Stimulated activated memory B cell treated with anti-CD40 and anti-IgM and Interleukin-4, amounts not matched to agents 10 μg/mL and 1 μg/mL and 100 μg/mL, for 72 hours (primary cell): Measurements from ENCODE around the gene SGPP1.
"Not testable (repeated sequence)": the region's sequence is repeated elsewhere in the genome, so short reads cannot be mapped to it uniquely, and the experiment has no call there.

Experiments used
- ATAC-seq: fragments of 150-1000 bp; cut with Tn5 transposase; 2 replicates; pipeline ENCODE4 v1.10.0; 2021
- H3K27ac Mint-ChIP-seq: one replicate; pipeline ENCODE4 v1.8.0; 2022; ENCODE audit warnings: mild to moderate bottlenecking, mixed read lengths
- H3K27me3 Mint-ChIP-seq: one replicate; pipeline ENCODE4 v1.8.0; 2022; ENCODE audit warnings: mixed read lengths
- H3K36me3 Mint-ChIP-seq: one replicate; pipeline ENCODE4 v1.8.0; 2022; ENCODE audit warnings: mixed read lengths
- H3K4me1 Mint-ChIP-seq: one replicate; pipeline ENCODE4 v1.8.0; 2022; ENCODE audit warnings: mixed read lengths
- H3K4me3 Mint-ChIP-seq: one replicate; pipeline ENCODE4 v1.8.0; 2022; ENCODE audit warnings: mild to moderate bottlenecking, moderate library complexity, mixed read lengths
- H3K9me3 Mint-ChIP-seq: one replicate; pipeline ENCODE4 v1.8.0; 2022; ENCODE audit warnings: mixed read lengths

SGPP1 gene, protein sequence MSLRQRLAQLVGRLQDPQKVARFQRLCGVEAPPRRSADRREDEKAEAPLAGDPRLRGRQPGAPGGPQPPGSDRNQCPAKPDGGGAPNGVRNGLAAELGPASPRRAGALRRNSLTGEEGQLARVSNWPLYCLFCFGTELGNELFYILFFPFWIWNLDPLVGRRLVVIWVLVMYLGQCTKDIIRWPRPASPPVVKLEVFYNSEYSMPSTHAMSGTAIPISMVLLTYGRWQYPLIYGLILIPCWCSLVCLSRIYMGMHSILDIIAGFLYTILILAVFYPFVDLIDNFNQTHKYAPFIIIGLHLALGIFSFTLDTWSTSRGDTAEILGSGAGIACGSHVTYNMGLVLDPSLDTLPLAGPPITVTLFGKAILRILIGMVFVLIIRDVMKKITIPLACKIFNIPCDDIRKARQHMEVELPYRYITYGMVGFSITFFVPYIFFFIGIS

DNA sequence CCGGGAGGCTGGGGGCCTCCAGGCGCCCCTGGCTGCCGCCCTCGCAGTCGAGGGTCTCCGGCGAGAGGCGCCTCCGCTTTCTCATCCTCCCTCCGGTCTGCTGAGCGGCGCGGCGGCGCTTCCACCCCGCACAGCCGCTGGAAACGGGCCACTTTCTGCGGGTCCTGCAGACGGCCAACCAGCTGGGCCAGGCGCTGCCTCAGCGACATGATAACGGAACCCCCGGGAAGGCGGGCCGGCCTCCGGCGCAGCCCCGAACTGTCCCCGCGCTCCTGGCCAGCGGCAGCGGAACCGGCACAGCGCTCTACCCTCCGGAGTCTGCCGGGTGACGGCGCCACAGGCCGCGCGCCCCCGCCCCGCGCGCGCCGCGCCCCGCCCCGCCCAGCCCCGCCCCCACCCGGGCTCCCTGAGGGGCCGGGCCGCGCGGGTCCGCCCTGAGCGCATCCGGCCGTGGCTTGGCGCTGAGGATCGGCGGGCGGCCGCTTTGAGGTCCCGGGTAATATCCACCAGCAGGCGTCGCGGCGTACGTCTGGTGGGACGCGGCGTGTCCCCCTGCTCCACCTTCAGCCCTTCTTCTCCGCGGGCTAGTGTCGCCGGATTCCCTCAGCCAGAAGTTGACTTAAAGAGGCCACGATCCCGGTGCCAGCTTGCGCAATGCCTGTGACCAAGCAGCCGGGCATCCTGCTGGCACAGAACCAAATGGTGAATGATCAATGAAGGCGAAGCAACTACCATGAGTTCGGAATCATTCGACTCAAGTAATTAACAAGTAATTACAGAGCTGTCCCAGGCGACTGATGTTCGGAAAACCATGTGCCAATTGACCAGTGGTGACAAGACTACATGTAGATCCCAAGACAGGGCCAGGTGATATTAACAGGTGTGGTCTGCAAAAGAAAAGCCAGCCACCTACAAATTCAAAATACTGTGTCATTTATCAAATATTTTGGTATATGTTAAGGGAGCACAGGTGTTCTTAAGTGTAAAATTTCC, at the start of gene SGPP1:
SGPP1 (minus strand) TSS at position 330 of the 993 bp plus-strand sequence; CDS start at position 209, 121 bp downstream.
- Mint-ChIP-seq H3K27ac (peak within 1 kb of the TSS; percentile 99), H3K9me3 (no peaks in the 10 kb centered on the region), H3K27me3 (no peaks in the 10 kb centered on the region), H3K36me3 (peaks cover 11% of the 10 kb centered on the region), H3K4me3 (peak within 1 kb of the TSS; percentile 100), H3K4me1 (peaks cover 46% of the 10 kb centered on the region)
- peak; percentile 97 for ATAC-seq

DNA sequence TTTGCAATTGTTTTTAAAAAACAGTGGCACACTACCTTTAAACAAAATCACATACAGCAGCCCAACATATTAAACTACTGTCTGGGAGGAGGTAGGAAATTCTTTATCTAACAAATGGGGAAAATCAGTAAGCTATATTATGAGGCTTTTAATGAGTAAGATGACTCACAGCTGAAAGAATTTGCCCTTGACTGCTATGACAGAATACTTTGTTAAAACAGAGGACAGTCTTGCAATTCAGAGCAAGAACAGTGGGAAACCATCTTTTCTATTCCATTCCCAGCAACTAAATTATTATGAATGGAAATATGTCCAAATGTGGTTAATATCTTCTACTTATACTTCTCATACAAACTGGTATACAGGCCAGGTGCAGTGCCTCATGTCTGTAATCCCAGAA, 49.2 kb upstream of the SGPP1 start:
- H3K27ac Mint-ChIP-seq, result no peak overlapping the region
- no peaks in the 10 kb centered on the region for H3K9me3 Mint-ChIP-seq
- no peaks in the 10 kb centered on the region for H3K36me3 Mint-ChIP-seq
- ATAC-seq, result no peak
- no peaks in the 10 kb centered on the region for H3K4me1 Mint-ChIP-seq
- H3K27me3 Mint-ChIP-seq, result no peaks in the 10 kb centered on the region
- H3K4me3 Mint-ChIP-seq, result no peak overlapping the region

GRCh38 chr14:63773504-63773903, 45.6 kb upstream of the SGPP1 start:
- no peak for ATAC-seq
- Mint-ChIP-seq H3K4me1 (peaks cover 19% of the 10 kb centered on the region), H3K27me3 (no peaks in the 10 kb centered on the region), H3K9me3 (no peaks in the 10 kb centered on the region), H3K36me3 (no peaks in the 10 kb centered on the region), H3K27ac (no peak overlapping the region), H3K4me3 (no peak overlapping the region)

DNA sequence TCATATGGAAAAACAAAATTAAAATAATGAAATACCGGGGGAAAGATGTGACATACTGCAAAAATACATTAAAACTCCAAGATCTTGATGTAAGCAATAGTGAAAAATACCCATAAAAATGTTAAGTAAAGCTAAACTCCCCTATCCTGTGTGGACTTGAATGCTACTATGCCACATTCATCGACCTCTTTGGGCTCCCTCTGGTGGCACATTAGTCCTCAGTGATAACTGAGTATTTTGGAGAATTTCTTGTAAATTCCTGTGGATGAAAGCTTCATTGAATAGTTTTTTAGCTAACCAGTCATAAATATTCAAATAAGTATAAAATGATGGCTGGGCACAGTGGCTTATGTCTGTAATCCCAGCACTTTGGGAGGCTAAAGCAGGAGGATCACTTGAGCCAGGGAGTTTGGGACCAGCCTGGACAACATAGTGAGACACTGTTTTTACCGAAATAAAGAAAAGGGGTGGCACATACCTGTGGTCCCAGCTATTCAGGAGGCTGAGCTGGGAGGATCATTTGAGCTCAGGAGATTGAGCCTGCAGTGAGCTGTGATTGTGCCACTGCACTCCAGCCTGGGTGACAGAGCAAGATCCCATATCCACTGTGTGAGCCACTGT, 42.4 kb upstream of the SGPP1 start:
- Mint-ChIP-seq H3K9me3 (no peaks in the 10 kb centered on the region), H3K36me3 (no peaks in the 10 kb centered on the region), H3K27ac (no peak overlapping the region)

DNA sequence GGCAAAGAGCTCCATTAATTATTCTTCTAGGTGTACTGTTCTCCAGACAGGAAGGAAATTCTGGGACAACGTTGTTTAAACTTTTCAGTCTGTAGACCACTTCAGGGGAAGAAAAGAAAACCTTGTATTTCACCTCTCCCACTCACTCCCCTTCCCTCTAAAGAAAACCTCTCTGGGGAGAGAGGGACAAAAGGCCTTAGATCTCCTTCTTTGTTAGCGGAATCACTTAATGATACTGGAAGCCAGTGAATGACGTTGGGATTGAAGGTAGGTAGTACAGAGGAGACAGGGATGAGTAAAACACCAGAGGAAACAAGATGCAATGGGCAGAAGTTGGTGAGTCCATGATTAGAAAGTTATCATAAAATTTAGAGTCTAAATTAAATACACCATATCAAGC, 38.7 kb upstream of the SGPP1 start:
- no peak for ATAC-seq
- Mint-ChIP-seq H3K4me1 (peaks cover 20% of the 10 kb centered on the region), H3K36me3 (no peaks in the 10 kb centered on the region), H3K27ac (peak overlapping the region; percentile 58), H3K4me3 (no peak overlapping the region), H3K27me3 (no peaks in the 10 kb centered on the region), H3K9me3 (no peaks in the 10 kb centered on the region)

More for the DNA sequence above, 42.4 kb upstream of the SGPP1 start:
- Mint-ChIP-seq H3K27me3 (no peaks in the 10 kb centered on the region), H3K4me3 (no peak overlapping the region), H3K4me1 (peaks cover 20% of the 10 kb centered on the region)
- peak; percentile 84 for ATAC-seq

- H3K4me1 Mint-ChIP-seq, result peaks cover 19% of the 10 kb centered on the region
- H3K36me3 Mint-ChIP-seq, result no peaks in the 10 kb centered on the region
- no peak overlapping the region for H3K4me3 Mint-ChIP-seq
- no peak for ATAC-seq
- peak overlapping the region; percentile 7 for H3K27ac Mint-ChIP-seq
- no peaks in the 10 kb centered on the region for H3K9me3 Mint-ChIP-seq
- H3K27me3 Mint-ChIP-seq, result no peaks in the 10 kb centered on the region
Observed at GRCh38 chr14:63764620-63765139, 36.8 kb upstream of the SGPP1 start.

- H3K36me3 Mint-ChIP-seq, result no peaks in the 10 kb centered on the region
- H3K4me3 Mint-ChIP-seq, result no peak overlapping the region
- H3K9me3 Mint-ChIP-seq, result no peaks in the 10 kb centered on the region
- H3K27ac Mint-ChIP-seq, result peak overlapping the region; percentile 7
- ATAC-seq, result no peak
- no peaks in the 10 kb centered on the region for H3K27me3 Mint-ChIP-seq
- H3K4me1 Mint-ChIP-seq, result peaks cover 20% of the 10 kb centered on the region
Observed at GRCh38 chr14:63764103-63764502, 36.2 kb upstream of the SGPP1 start.

- H3K27ac Mint-ChIP-seq, result no peak overlapping the region
- no peaks in the 10 kb centered on the region for H3K36me3 Mint-ChIP-seq
- peaks cover 13% of the 10 kb centered on the region for H3K4me1 Mint-ChIP-seq
- no peak for ATAC-seq
- H3K27me3 Mint-ChIP-seq, result no peaks in the 10 kb centered on the region
- no peak overlapping the region for H3K4me3 Mint-ChIP-seq
- no peaks in the 10 kb centered on the region for H3K9me3 Mint-ChIP-seq
Observed at GRCh38 chr14:63761351-63762117, 33.7 kb upstream of the SGPP1 start.

DNA sequence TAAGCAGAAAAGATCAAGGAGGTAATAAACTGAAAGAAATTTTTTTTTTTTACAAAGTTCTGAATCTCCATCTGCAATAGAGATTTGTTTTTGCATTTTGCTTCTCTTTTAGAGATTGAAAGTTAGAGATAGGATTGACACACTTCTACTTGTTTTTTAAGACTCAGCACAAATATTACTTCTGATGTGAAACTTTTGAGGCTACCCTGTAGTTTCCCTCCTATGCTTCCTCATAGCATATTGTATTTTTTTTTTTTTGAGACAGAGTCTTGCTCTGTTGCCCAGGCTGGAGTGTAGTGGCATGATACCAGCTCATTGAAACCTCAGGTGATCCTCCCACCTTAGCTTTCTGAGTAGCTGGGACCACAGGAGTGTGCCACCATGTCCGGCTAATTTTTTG, 32.1 kb upstream of the SGPP1 start:
- Mint-ChIP-seq H3K36me3 (no peaks in the 10 kb centered on the region), H3K9me3 (no peaks in the 10 kb centered on the region), H3K4me1 (peaks cover 13% of the 10 kb centered on the region), H3K27ac (peak overlapping the region; percentile 81), H3K27me3 (no peaks in the 10 kb centered on the region), H3K4me3 (peak overlapping the region; percentile 60)
- ATAC-seq, result peak; percentile 86

- Mint-ChIP-seq H3K4me3 (peak overlapping the region; percentile 60), H3K9me3 (no peaks in the 10 kb centered on the region), H3K4me1 (peaks cover 13% of the 10 kb centered on the region), H3K36me3 (no peaks in the 10 kb centered on the region), H3K27me3 (no peaks in the 10 kb centered on the region), H3K27ac (peak overlapping the region; percentile 81)
- peak; percentile 83 for ATAC-seq
Observed at GRCh38 chr14:63759456-63759855, 31.6 kb upstream of the SGPP1 start.

DNA sequence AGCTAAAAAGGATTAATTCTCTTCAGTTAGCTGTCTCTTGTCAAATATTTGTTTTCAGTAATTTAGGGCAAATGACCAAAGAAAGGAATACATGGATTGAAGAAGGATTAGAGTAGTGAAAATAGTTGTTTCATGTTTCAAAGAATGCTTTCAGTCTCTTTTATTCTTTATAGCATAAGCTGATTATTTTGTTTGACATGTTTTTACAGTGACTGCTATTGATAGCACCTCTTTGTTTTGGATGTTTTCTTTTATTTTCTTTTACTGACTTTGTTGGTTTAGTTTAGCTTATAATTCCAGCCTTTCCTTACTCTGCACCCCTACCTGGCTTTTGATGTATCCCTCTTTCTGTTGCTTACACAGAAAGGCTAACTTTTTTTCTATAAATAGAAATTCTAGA, 29.3 kb upstream of the SGPP1 start:
- Mint-ChIP-seq H3K4me1 (peaks cover 21% of the 10 kb centered on the region), H3K9me3 (no peaks in the 10 kb centered on the region), H3K27ac (no peak overlapping the region), H3K36me3 (no peaks in the 10 kb centered on the region), H3K27me3 (no peaks in the 10 kb centered on the region), H3K4me3 (no peak overlapping the region)
- ATAC-seq, result no peak

DNA sequence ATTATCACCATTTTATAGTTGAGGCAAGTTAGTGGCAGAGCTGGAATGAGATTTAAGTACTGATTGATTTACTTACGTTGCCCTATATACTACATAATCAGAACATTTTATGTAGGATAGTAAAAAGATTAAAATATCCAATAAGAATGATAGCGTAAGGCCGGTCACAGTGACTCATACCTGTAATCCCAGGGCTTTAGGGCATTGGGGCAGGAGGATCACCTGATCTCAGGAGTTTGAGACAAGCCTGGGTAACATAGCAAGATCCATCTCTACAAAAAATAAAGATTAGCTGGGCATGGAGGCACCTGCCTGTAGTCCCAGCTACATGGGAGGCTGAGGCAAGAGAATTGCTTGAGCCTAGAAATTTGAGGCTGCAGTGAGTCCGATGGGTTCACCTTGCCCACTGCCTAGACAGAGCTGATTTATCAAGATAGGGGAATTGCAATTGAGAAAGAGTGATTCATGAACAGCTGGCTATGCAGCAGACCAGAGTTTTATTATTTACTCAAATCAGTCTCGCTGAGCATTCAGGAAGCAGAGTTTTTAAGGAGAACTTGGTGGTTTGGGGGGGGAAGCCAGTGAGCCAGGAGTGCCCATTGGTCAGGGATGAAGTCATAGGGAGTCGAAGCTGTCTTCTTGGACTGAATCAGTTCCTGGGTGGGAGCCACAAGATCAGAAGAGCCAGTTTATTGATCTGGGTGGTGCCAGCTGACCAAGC, 24.7 kb upstream of the SGPP1 start:
- no peak for ATAC-seq
- Mint-ChIP-seq H3K27me3 (no peaks in the 10 kb centered on the region), H3K4me1 (peaks cover 24% of the 10 kb centered on the region), H3K4me3 (no peak overlapping the region), H3K27ac (peak overlapping the region; percentile 67), H3K36me3 (no peaks in the 10 kb centered on the region), H3K9me3 (no peaks in the 10 kb centered on the region)

GRCh38 chr14:63751076-63751475, 23.2 kb upstream of the SGPP1 start:
- H3K4me1 Mint-ChIP-seq, result peaks cover 39% of the 10 kb centered on the region
- not testable (repeated sequence) for H3K27me3 Mint-ChIP-seq, H3K36me3 Mint-ChIP-seq, H3K27ac Mint-ChIP-seq, ATAC-seq, H3K4me3 Mint-ChIP-seq, H3K9me3 Mint-ChIP-seq

DNA sequence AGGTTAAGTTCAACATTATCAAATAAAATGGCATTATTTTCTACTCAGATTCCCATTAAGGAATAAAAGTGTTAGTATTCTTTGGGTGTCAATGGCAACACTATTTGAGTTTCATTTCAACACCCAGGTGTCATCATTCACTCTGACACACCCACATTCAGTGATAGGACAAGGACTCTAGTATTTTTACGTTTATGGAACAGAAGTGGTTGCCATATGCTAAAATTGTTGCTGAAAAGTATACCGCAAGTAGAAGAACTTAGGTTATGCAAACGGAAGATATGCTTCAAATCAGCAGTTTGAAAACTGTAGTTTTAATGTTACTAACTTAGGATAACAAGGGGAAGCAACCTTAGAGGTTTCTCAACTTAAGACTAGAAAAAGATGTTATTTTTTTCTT, 20.0 kb upstream of the SGPP1 start:
- ATAC-seq, result peak; percentile 43
- Mint-ChIP-seq H3K9me3 (no peaks in the 10 kb centered on the region), H3K4me1 (peaks cover 61% of the 10 kb centered on the region), H3K27ac (peak overlapping the region; percentile 93), H3K36me3 (no peaks in the 10 kb centered on the region), H3K27me3 (no peaks in the 10 kb centered on the region), H3K4me3 (peak overlapping the region; percentile 78)
